ENCODE data around the gene KIFC3. TPM values are rescaled to one million over a fixed set of nuclear protein-coding genes. Genes with fewer than 3 reads are reported as not detected.
A peak's percentile ranks its signal among the peaks of the same experiment; 100 is the strongest.

Gene KIFC3
- total RNA-seq, 1 donor from 2014 or later: 96.9 TPM

GRCh38 chr16:57822018-57822553 is 19.8 kb upstream of the KIFC3 start:
- Mint-ChIP-seq H3K36me3 (ENCODE audit: low read depth, unreplicated experiment) (no peaks in the 10 kb centered on the region), H3K27ac (ENCODE audit: unreplicated experiment) (no peak overlapping the region)
- H3K27ac ChIP-seq (ENCODE audit: low read depth, low read length): no peak overlapping the region

GRCh38 chr16:57821149-57821971 is 19.1 kb upstream of the KIFC3 start:
- FAIRE-seq (no peak), DNase-seq (ENCODE audit: low read depth) (no peak)
- H3K4me1 ChIP-seq (ENCODE audit: insufficient read depth, low read length): peaks cover 4% of the 10 kb centered on the region
- H3K9ac ChIP-seq (ENCODE audit: low read length): no peak overlapping the region
- no peaks in the 10 kb centered on the region for H3K36me3 ChIP-seq (ENCODE audit: insufficient read depth, low read length)
- Mint-ChIP-seq H3K27me3 (ENCODE audit: low read depth, unreplicated experiment) (peaks cover 4% of the 10 kb centered on the region), H3K9me3 (ENCODE audit: unreplicated experiment) (no peaks in the 10 kb centered on the region), H3K4me1 (ENCODE audit: low read depth, unreplicated experiment) (peaks cover 21% of the 10 kb centered on the region), H3K27ac (ENCODE audit: unreplicated experiment) (peak overlapping the region; percentile 58), H3K36me3 (ENCODE audit: low read depth, unreplicated experiment) (no peaks in the 10 kb centered on the region), H3K4me3 (ENCODE audit: unreplicated experiment) (no peak overlapping the region)
- no peaks in the 10 kb centered on the region for H4K20me1 ChIP-seq (ENCODE audit: insufficient read depth, low read length)
- peaks cover 9% of the 10 kb centered on the region for H3K27me3 ChIP-seq (ENCODE audit: insufficient read depth, low read length)
- H3K79me2 ChIP-seq (ENCODE audit: insufficient read depth, low read length): no peaks in the 10 kb centered on the region
- no peak overlapping the region for H3K27ac ChIP-seq (ENCODE audit: low read depth, low read length)
- no peak overlapping the region for H2AFZ ChIP-seq (ENCODE audit: low read depth, low read length)
- no peak for TF ChIP-seq CTCF (IDR thresholded peaks at IDR 0.05; ENCODE audit: insufficient read depth, low read depth, low read length)
- no peak for TF ChIP-seq EZH2 (IDR thresholded peaks at IDR 0.05; ENCODE audit: insufficient read depth, low read length)
- H3K4me3 ChIP-seq (ENCODE audit: insufficient read depth, low read depth, low read length): no peak overlapping the region
- no peaks in the 10 kb centered on the region for H3K9me3 ChIP-seq (ENCODE audit: insufficient read depth, low read depth, low read length)
- no peak overlapping the region for H3K4me2 ChIP-seq (ENCODE audit: low read length)

More at GRCh38 chr16:57822018-57822553, 19.8 kb upstream of the KIFC3 start:
- peaks cover 4% of the 10 kb centered on the region for H3K27me3 Mint-ChIP-seq (ENCODE audit: low read depth, unreplicated experiment)
- FAIRE-seq (no peak), DNase-seq (ENCODE audit: low read depth) (no peak)
- Histone ChIP-seq H3K79me2 (ENCODE audit: insufficient read depth, low read length) (no peaks in the 10 kb centered on the region), H4K20me1 (ENCODE audit: insufficient read depth, low read length) (no peaks in the 10 kb centered on the region), H3K9me3 (ENCODE audit: insufficient read depth, low read depth, low read length) (no peaks in the 10 kb centered on the region), H3K4me2 (ENCODE audit: low read length) (no peak overlapping the region), H2AFZ (ENCODE audit: low read depth, low read length) (no peak overlapping the region), H3K36me3 (ENCODE audit: insufficient read depth, low read length) (no peaks in the 10 kb centered on the region), H3K27me3 (ENCODE audit: insufficient read depth, low read length) (peaks cover 9% of the 10 kb centered on the region), H3K4me3 (ENCODE audit: insufficient read depth, low read depth, low read length) (no peak overlapping the region), H3K4me1 (ENCODE audit: insufficient read depth, low read length) (no peaks in the 10 kb centered on the region), H3K9ac (ENCODE audit: low read length) (no peak overlapping the region)
- no peaks in the 10 kb centered on the region for H3K9me3 Mint-ChIP-seq (ENCODE audit: unreplicated experiment)
- H3K4me1 Mint-ChIP-seq (ENCODE audit: low read depth, unreplicated experiment): peaks cover 21% of the 10 kb centered on the region
- no peak overlapping the region for H3K4me3 Mint-ChIP-seq (ENCODE audit: unreplicated experiment)
- no peak for TF ChIP-seq EZH2 (IDR thresholded peaks at IDR 0.05; ENCODE audit: insufficient read depth, low read length)
- no peak for TF ChIP-seq CTCF (IDR thresholded peaks at IDR 0.05; ENCODE audit: insufficient read depth, low read depth, low read length)
